GM18498 (cell line): Measurements from ENCODE around the gene RBPJ.
A peak's percentile ranks its signal among the peaks of the same experiment; 100 is the strongest.
"Not testable (repeated sequence)": the region's sequence is repeated elsewhere in the genome, so short reads cannot be mapped to it uniquely, and the experiment has no call there.

Experiments used
- ATAC-seq: cut with Tn5 transposase; IDR thresholded peaks from one replicate; pipeline ENCODE4 v1.9.1; 2021; ENCODE audit warnings: mild to moderate bottlenecking, moderate library complexity; ENCODE audit not compliant: unreplicated experiment

Gene RBPJ

DNA sequence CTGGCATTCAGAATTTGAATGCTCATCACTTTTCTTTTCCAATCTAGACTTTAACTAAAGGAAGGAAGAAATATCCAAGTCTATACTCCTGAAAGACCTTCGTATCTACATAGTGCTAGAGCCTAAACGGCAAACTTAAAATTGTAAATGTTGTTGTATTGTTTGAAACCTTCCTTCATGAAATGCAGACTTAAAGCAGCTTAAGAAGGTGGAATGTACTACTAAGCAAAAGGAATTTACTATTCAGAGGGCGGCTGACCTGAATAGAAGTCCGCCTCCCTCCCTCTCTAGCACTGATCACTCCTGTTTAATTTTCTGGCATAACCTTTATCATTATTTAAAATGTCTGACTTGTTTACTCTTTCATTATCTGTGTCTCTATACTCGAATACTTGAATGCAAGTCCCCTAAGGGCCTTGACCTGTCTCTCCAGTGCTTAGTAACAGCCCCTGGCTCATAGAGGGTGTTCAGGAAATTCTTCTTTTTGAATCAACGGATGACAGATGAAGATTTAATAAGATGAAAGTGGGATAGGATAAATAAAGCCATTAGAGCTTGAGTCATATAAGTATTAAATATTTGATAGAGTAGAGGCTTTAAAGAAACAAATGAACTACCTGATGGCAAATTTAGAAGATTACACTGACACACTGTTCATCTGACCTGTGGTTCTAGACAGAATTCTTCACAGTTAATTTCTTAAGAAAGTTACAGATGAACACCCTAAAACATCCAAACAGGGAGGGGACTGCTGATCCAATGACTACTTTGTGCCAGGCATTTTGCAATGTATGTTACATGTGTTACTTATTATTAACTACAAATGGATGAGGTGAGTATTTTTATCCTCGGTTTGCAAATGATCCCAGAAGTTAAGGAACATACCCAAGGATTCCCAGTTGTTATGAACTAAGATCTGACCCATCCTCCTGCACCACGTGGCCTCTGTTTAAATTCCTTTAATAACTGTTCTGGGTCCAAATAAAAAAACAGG, 20.2 kb upstream of the RBPJ start:
- ATAC-seq, result no peak

DNA sequence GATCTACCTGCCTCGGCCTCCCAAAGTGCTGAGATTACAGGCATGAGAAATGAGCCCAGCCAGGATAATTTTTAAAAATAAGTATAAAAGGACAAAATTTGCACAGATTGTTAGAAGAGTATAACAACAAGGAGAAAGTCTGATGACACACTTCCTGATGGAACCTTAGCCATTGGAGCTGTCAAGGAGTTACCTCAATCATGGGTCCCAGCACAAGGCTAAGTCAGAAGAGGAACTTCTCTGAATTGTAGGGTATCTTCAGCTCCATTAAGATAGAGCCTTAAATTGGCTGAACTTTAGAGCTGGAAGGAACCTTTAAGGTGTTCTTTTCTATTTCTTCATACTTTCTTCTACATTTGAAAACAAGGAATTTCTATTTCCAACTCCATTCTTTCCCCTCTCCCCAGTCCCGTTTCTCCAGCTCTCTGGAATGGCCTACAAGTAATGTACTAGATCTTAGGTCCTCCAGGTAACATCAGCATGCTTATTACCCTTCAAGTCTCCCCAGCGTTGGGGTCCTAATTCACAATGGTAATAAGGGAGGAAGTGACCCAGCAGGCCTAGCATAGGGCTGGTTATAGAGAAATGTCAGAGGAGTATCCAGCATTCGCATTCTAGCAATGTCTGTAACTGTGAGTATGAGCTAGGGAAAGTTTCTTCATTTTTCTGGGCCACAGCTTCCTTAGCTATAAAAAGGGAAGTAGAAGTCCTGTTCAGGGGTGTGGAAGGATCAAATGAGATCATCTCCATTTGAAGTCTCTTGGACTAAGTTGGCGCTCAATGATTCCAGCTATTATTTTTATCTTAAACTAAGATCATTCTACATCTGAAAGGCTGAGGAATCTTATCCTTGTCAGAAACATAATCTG, 18.5 kb upstream of the RBPJ start:
- no peak for ATAC-seq

DNA sequence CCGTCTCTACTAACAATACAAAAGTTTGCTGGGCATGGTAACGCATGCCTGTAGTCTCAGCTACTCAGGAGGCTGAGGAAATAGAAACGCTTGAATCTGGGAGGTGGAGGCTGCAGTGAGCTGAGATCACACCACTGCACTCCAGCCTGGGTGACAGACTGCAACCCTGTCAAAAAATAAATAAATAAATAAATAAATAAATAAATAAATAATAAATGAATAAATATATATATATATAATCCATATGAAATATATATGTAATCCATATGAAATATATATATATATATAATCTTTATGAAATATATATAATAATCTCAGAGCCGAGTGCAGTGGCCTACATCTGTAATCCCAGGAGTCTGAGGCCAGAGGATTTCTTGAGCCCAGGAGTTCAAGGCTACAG, 17.8 kb upstream of the RBPJ start:
- ATAC-seq, result no peak

DNA sequence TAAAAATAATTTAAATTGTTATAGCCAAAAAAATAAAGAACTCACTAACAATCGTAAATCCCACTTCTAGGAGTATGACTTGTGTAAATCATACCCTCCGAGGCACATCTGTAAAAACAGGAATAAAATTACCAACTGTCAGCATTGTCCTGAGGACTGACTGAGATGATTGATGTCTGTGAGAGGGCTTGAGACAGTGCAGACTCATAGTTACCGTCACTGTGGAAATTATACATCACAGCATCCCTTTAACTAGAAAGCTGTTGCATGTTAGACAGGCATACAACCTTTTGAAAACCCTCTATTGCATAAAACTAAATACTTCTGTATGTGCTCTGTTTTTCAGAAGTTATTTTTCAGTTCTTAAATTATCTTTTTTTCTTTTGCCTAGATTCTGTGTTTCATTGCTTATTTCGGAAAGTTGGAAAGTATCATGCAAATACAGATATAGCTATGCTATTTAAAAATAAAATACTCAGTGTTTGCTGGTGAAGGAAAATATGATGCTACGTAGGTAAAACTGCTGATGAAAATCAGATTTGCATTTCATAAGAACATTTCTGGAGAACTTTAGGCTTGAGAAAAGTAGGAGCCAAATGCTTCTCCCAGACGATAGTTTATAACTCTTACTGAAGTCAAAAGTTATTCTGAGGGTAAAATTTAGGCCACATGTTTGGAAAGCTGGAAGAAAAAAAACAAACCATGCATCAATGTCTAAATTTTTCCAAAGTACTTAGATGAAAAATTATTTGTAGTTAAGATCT, 13.6 kb upstream of the RBPJ start:
- no peak for ATAC-seq

DNA sequence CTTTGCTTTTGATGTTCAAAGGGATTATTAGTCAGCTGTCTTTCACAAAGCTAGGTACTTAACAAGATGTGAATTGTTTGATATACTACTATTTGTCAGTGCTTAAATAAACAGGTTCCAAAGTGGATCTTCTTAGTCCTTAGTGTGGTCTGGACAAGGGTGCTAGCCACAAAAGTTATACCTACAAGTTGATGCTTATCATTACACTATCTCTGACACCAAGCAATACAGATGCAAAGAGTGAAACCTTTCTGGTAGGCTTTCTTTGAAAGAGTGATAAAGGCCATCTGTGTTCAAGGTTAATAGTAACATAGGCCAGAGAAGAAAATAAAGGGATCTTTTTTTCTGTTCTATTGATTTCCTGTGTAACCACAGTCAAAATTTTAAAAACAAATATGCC, 12.2 kb upstream of the RBPJ start:
- no peak for ATAC-seq

DNA sequence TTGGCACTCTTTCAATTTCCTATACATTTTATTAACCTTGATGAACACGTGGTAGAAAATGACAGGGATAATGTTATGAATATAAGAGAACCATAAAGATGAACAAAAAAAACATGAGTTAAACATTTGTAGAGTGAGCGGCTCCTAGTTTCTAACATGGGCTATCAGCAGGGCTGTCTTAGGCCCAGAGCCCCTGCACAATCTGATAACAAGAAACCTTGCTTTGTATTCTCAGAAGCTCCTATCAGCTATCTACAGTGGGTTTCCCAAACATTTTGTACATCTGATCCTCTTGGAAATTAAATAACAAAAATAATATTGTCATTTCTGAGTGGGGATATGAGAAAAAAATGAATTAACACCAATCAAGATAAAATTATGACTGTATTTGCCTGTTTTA, 10.6 kb upstream of the RBPJ start:
- ATAC-seq, result no peak

DNA sequence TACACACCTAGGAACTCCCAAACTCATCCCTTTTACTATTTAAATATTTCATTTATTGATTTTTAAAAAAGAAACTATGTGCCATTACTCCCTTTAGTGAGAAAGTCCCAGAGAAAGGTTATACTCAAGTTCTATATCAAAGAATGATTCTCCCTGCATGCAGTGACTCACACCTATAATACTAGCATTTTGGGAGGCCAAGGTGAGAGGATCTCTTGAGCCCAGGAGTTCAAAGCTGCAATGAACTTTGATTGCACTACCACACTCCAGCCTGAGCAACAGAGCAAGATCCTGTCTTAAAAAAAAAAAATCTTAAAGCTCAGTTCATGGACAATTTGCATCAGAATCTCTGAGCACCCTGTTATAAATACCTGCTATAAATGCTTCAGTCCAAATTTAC, 9.2 kb upstream of the RBPJ start:
- no peak for ATAC-seq

DNA sequence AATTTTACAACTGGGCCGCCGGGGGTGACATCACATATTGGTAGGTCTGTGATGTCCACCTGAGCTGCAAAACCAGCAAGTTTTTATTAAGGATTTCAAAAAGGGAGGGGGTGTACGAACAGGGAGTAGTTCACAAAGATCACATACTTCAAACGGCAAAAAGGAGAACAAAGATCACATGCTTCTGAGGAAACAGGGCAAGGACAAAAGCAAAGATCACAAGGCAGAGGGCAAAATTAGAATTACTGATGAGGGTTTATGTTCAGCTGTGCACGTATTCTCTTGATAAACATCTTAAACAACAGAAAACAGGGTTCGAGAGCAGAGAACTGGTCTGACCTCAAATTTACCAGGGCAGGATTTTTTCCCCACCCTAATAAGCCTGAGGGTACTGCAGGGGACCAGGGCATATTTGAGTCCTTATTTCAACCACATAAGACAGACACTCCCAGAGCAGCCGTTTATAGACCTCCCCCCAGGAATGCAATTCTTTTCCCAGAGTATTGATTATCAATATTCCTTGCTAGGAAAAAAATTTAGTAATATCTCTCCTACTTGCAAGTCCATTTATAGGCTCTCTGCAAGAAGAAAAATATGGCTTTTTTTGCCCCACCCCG, 5.4 kb upstream of the RBPJ start:
- not testable (repeated sequence) for ATAC-seq

DNA sequence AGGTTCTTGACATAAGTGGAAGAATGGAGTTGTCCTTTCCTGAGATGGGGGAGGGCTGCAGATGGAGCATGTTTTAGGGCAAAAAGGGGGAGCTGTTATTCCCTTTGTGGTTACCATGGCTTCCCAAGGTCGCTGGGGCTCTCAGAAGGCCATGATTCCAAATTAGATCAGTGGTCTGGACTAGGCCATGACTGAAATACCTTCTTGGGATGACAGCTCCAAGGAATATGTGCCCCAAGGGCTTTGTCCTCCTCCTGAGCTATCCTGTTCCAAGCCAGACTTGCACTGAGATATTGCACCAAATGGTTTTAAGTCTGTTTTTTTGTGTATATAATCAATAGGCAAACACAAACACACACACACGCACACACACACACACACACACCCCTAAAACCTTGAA, 3.0 kb upstream of the RBPJ start:
- ATAC-seq, result no peak

DNA sequence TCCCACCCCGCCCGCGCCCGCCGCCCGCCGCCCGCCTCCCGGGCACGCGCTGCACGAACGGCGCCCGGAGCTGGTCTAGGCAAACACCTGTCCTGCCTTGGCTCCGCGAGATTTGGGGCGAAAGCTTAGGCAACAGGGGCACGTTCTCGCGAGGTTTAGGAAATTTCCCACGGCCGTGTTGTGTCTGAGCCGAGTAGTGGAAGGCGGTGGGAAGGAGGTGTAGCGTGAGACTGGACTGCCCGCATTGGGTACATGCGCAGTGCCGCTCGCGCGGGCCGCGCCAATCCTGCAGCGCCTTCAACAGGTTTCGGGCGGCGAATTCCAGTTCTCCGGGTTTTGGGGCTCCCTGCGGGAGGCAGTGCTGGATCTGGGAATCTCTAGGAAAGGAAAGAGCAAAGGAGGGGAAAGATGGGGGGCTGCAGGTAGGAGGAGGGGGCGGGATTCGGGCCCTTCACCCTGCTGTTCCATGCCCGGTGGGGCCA, 1.3 kb upstream of the RBPJ start:
- peak; percentile 74 for ATAC-seq

DNA sequence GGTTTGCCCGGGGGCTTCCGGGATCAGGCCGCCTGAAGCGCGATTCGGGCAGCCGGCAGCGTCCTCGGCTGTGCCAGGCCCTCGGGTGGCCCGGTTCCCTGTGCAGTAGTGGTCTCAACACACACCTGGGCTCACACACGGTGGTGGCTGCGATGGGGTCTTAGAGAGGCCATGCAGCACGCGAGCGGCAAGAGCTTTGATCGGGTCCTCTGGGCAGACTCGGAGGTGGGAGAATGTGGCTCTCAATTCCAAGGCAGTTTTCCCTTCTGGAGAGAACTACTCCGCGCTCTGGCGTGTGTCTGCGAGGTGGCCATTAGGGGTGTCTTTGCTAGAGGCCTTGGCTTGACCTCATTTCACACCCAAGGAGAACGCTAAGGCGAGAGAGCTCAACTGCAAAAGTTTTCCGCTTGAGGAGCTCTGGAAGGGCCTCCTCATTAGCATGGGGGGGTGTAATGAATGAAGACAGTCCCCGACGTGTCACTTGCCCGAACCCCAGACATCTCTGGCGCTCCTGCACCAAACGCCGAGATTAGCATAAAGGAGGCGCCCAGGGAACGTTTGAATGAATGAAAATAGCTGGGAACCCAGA, 771 bp upstream of the RBPJ start:
- ATAC-seq, result peak; percentile 22

DNA sequence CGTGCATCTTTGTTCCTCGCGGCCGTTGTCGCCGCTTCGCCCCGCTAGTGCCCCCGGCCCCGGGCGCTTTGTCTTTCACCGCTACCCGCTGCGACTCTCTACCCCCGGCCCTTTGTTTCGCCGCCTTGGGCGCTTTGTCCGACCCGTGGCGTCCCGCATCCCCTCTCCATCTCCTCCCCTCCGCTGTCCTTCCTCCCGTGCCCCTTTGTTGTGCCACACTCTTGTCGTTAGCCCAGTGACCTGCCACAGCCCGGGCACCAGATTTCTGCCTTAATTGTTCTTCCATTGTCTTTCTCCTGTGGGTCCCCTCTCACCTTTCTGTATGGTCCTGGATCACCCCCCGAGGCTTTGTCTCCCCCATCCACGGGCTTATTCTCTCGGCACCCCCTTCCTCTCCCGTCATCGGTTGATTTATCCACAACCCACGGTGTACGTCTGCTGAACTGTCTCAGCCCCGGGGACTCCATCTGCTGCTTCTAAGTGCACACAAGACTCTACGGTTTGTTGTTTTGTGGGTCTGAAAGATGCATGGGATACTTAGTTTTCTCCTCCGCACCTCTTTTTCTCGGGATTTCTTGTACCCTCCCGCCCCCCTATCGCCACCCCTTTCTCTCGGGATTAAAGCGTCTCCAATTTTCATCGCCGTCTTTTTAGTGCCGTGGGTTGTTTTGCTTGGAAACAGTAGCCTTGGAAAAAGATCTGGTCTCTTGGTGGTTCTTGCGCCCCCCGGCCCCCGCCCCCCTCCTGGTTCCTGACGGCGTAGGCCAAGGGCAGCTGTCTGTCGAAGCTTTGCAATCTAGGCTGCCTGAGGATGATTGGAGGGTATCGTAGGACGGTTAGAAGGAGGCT, 783 bp downstream of the RBPJ start:
- no peak for ATAC-seq

DNA sequence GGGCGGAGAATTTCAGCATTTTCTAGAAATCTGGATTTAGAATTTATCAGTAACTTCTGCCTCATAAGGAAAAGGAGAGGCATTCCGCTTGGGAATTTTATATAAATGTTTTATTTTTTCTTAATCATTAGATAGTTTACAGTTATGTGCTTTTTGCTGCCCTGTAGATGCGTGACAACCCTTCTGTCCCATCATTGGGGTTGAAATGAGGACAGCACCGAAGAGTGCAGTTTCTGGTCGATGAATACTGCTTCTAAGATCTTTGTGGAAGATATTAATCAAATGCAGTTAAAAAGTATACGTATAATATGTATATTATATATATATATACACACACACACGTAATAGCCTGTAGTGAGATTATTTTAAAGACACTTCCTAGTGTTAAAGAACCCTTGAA, 1.5 kb downstream of the RBPJ start:
- no peak for ATAC-seq

DNA sequence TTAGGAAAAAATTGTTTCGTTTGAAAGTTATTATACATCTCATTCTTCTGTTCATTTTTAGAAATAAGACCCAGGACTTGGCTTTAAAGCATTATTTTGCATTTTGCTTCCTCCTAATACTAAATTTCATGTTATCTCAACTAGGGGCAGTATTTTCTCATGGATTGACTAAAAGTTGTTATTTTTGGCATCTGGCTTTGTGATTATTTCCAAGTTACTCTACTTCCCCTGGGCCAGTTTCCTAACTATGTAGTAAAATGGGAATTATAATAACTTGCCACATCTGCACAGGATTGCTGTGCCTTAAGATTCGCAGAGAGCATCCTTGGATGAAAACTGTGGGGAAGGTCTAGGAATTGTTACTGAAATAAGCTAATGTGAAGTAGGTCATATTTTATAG, 3.0 kb downstream of the RBPJ start:
- no peak for ATAC-seq

DNA sequence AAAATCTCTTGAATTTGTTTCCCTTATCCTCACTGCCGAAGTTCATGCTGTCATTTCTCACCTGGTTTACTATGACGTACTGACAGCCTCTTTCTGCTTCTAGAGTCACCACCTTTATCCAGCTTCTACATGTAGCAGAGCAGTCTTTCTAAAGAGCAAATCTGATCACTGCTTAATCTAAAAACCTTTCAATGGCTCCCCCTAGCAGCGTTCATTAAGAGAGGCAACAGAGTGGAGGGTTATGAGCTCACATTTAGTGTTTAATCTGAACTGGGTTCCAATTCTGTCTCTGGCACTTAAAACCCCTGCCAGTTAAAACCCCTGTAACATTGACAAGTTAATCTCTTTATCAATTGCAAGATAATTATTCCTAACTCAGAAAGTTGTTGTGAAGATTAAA, 4.4 kb downstream of the RBPJ start:
- no peak for ATAC-seq

DNA sequence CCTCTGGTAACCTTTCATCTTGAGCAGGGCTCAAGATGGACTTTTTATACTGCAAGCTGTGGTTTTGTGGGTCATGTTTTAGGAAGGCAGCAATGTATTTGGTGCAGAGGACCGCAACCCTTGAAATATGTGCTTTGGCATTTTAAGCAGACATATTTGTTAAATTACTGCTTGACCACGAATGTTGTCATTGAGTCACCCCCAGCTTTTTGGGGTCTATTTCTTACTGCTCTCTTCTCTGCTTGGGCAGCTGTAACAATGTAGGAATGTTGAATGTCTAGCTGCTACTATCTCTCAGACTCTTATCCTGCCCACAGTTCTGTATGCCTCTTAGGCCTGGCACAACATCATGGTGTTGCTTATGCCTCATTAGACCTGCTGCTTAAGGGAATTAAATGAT, 6.0 kb downstream of the RBPJ start:
- ATAC-seq, result no peak

DNA sequence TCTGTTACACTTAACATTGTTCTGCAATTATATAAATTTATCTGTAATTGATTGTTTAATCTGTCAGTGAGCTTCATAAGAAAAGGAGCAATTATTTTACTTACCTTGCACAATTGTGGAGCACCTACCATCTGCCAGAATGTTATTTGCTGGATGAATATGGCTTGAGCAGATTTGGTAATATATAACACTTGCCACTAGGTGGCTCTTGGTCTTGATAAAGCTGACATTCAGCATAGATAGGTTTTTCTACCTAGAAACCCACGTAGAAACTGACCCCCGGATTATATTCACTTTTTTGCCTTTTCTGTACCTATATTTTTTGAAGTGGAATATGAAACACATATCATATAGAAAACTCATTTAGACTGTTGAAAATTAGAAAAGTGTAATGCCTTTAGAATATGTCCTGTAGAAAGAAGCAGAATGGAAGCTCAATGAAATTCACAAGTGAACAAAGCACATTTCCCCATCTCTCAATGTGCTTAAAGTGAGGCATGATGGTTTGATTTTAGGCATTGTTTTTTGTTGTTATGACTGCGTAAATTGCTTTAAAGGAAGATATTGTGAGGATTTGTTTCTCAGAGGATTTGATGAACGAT, 9.5 kb downstream of the RBPJ start:
- peak; percentile 71 for ATAC-seq

DNA sequence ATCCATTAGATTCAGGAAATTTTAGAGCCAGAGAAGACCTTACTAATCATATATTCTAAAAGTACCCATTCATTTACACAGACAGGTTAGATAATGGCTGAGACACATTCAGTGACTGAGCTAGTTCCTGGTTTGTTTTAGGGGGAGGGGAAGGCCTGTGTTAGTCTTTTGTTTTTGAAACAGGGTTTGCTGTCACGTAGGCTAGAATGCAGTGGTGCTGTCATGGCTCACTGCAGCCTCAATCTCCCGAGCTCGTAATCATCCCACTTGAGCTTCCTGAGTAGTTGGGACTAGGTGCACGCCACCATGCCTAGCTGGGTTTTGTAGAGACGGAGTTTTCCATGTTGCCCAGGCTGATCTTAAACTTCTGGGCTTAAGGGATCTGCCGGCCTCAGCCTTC, 10.1 kb downstream of the RBPJ start:
- no peak for ATAC-seq
